Endothelial cell of umbilical vein (primary cell): ENCODE measurements around the gene CFAP61. TPM values are rescaled to one million over a fixed set of nuclear protein-coding genes. Genes with fewer than 3 reads are reported as not detected.

Experiments used
- BruUV-seq: library from RNA; stranded (reverse); fragments of 400-500 nt; replicated peaks from 2 replicates; lab custom pipeline; 2021; lab: Mats Ljungman, UMichigan
- CTCF ChIA-PET: fragments of 300-600, 350-600 bp; sonication (Branson Sonifier 250); formaldehyde crosslinking; loops from one replicate; lab custom pipeline; 2021; ENCODE audit warnings: antibody characterized with exemption, inconsistent platforms; lab: Charles Lee
- POLR2A ChIA-PET: fragments of 300-600, 350-600 bp; sonication (Branson Sonifier 250); formaldehyde crosslinking; loops from one replicate; lab custom pipeline; 2021; ENCODE audit warnings: antibody characterized with exemption, inconsistent platforms; lab: Charles Lee
- DNase-seq: peaks from one replicate; pipeline ENCODE4 v3.0.0-alpha.2; 2011; ENCODE audit warnings: low read depth, low spot score
- FAIRE-seq: peaks from 2 replicates; lab custom pipeline; 2011; peaks lifted over from hg19 to GRCh38; lab: Jason Lieb, UNC
- H2AFZ ChIP-seq: 2 replicates; pipeline ENCODE4 v1.6.0; 2012; ENCODE audit warnings: low read depth, low read length, control low read depth, inconsistent platforms
- H3K27ac ChIP-seq: 2 replicates; pipeline ENCODE4 v1.5.1; 2011; ENCODE audit warnings: low read depth, mild to moderate bottlenecking, control low read depth, low read length, moderate library complexity; ENCODE audit not compliant: insufficient read depth
- H3K27me3 ChIP-seq, 2 experiments: 2 replicates each; pipeline versions ENCODE4 v1.6.0 to v1.6.1; 2011; ENCODE audit warnings: low read length in 2 of 2, mixed read lengths in 1 of 2; ENCODE audit not compliant: control insufficient read depth in 2 of 2, insufficient read depth in 2 of 2
- H3K36me3 ChIP-seq, 2 experiments: 2 replicates in 1 of 2; 3 replicates in 1 of 2; pipeline ENCODE4 v1.5.1; 2011; ENCODE audit warnings: low read length in 2 of 2, mild to moderate bottlenecking in 1 of 2, moderate library complexity in 1 of 2; ENCODE audit not compliant: control insufficient read depth in 2 of 2, insufficient read depth in 2 of 2; ENCODE audit errors: extremely low read depth in 1 of 2
- H3K4me1 ChIP-seq: 3 replicates; pipeline ENCODE4 v1.5.1; 2011; ENCODE audit warnings: mild to moderate bottlenecking, low read length; ENCODE audit not compliant: control insufficient read depth, insufficient read depth; ENCODE audit errors: extremely low read depth
- H3K4me2 ChIP-seq: 2 replicates; pipeline ENCODE4 v1.6.1; 2011; ENCODE audit warnings: low read length, control low read depth, mixed read lengths; ENCODE audit not compliant: insufficient read depth
- H3K4me3 ChIP-seq, 3 experiments: fragments of 200-600 bp in 1 of 3; sonication (generic), shearing (Covaris generic) in 1 of 3; replicated peaks in 1 of 3; 2 replicates each; pipeline ENCODE4 v1.5.1; 2011 to 2016; ENCODE audit warnings: control low read depth in 3 of 3, low read length in 3 of 3, mild to moderate bottlenecking in 2 of 3, inconsistent platforms in 1 of 3, low read depth in 1 of 3, moderate library complexity in 1 of 3; ENCODE audit not compliant: insufficient read depth in 1 of 3
- H3K79me2 ChIP-seq: 2 replicates; pipeline ENCODE4 v1.6.0; 2012; ENCODE audit warnings: low read length, inconsistent platforms; ENCODE audit not compliant: control insufficient read depth, insufficient read depth
- H3K9ac ChIP-seq: replicated peaks from 2 replicates; pipeline ENCODE3; 2011; ENCODE audit warnings: low read length, control low read depth; ENCODE audit not compliant: insufficient read depth; ENCODE audit errors: extremely low read depth
- H3K9me1 ChIP-seq: replicated peaks from 3 replicates; pipeline ENCODE4 v1.6.0; 2011; ENCODE audit warnings: mild to moderate bottlenecking, low read length; ENCODE audit not compliant: control insufficient read depth, insufficient read depth; ENCODE audit errors: extremely low read depth
- H3K9me3 ChIP-seq: replicated peaks from 2 replicates; pipeline ENCODE4 v1.5.1; 2012; ENCODE audit warnings: low read length, inconsistent platforms; ENCODE audit not compliant: control insufficient read depth, insufficient read depth
- H4K20me1 ChIP-seq: replicated peaks from 2 replicates; pipeline ENCODE3; 2011; ENCODE audit warnings: mild to moderate bottlenecking, low read length; ENCODE audit not compliant: control insufficient read depth, insufficient read depth; ENCODE audit errors: extremely low read depth
- EZH2 ChIP-seq: IDR thresholded peaks from 2 replicates; pipeline ENCODE4 v1.6.1; 2012; ENCODE audit warnings: borderline replicate concordance, low read depth, mild to moderate bottlenecking, moderate library complexity, low read length, inconsistent platforms; ENCODE audit not compliant: severe bottlenecking
- FOS ChIP-seq: IDR thresholded peaks from 2 replicates; pipeline ENCODE4 v1.6.1; 2011; ENCODE audit warnings: mild to moderate bottlenecking, low read length, moderate library complexity, borderline replicate concordance; ENCODE audit not compliant: insufficient read depth
- GATA2 ChIP-seq: IDR thresholded peaks from 2 replicates; pipeline ENCODE4 v1.7.0; 2011; ENCODE audit warnings: low read depth, mild to moderate bottlenecking, moderate library complexity, mixed read lengths, low read length; ENCODE audit not compliant: insufficient read length, insufficient read depth
- JUN ChIP-seq: IDR thresholded peaks from 2 replicates; pipeline ENCODE4 v1.6.1; 2011; ENCODE audit warnings: borderline replicate concordance, low read depth; ENCODE audit not compliant: insufficient read length, insufficient read depth
- MYC ChIP-seq: IDR thresholded peaks from one replicate; pipeline ENCODE4 v1.6.1; 2011; ENCODE audit warnings: mild to moderate bottlenecking, low read depth, low read length
- POLR2A ChIP-seq: IDR thresholded peaks from 2 replicates; pipeline ENCODE4 v1.6.1; 2012; ENCODE audit warnings: low read depth, mild to moderate bottlenecking, control low read depth, low read length
- POLR2AphosphoS5 ChIP-seq: IDR thresholded peaks from 2 replicates; pipeline ENCODE4 v1.6.1; 2012; ENCODE audit warnings: low read depth, mild to moderate bottlenecking, control low read depth, low read length, moderate library complexity; ENCODE audit not compliant: insufficient read depth
- dilution Hi-C: fragments of 300-500 bp; cut with MboI; formaldehyde crosslinking; loops from one replicate; pipeline ENCODE4 v1.15.0; 2019; ENCODE audit warnings: low sequenced_read_pairs; ENCODE audit not compliant: extremely low pct_ligation_motif_present
- intact Hi-C: fragments of 100-400 bp; cut with micrococcal nuclease; formaldehyde crosslinking; loops from one replicate; pipeline ENCODE4 v1.10.0; 2022
- polyA plus RNA-seq, 4 experiments: library from polyadenylated mRNA; depleted of rRNA in 3 of 4; stranded (reverse) in 3 of 4; unstranded in 1 of 4; fragments of >200 nt; gene quantifications; 2 replicates each; pipeline versions ENCODE4 v1.2.1 to v1.2.3, GENCODE V29; 2011 to 2012; ENCODE audit warnings: missing spikeins in 1 of 4
- total RNA-seq: library from RNA; stranded (reverse); gene quantifications from 2 replicates; pipeline ENCODE4 v1.2.3, GENCODE V29; 2021
- TF ChIP-seq, protein P1 (sequence below): IDR thresholded peaks from 2 replicates; pipeline ENCODE4 v1.6.1; 2011; ENCODE audit not compliant: insufficient read depth, insufficient read length
- TF ChIP-seq, protein P2 (sequence below), 2 donors: IDR thresholded peaks; 1 replicate in 1 of 2; 2 replicates in 1 of 2; pipeline ENCODE4 v1.5.1; 2011; ENCODE audit warnings: low read length in 2 of 2, mild to moderate bottlenecking in 2 of 2, moderate library complexity in 2 of 2, control low read depth in 1 of 2, inconsistent platforms in 1 of 2, low read depth in 1 of 2; ENCODE audit not compliant: insufficient read depth in 1 of 2; ENCODE audit errors: extremely low read depth in 1 of 2

Gene CFAP61
- total and polyA plus RNA-seq, 2 donors (not counting 3 experiments of a cell fraction or from before 2014, with no cell fraction given), result not detected

DNA sequence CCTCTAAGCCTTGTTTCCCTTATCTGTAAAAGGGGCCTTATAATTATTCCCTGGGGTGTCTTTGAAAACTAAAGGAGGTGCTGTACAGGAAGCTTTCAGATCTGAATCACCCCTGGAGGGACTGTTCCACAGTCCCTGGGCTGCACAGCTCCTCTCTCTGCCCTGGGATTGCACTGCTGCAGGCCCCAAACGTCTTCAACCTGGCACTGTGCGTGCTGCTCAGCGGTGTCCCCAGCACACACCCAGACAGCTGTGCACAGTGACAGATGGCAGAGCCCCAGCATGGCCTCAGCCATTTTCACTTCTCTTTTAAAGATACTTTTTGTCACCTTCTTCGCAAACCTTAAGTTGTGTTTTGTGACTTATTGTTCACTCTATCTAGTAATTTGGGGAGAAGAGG is 264.9 kb downstream of the CFAP61 start:
- Histone ChIP-seq H3K4me3 (no peak overlapping the region), H3K79me2 (no peaks in the 10 kb centered on the region), H3K4me1 (no peaks in the 10 kb centered on the region), H3K9ac (no peak overlapping the region), H3K27ac (no peak overlapping the region), H2AFZ (no peak overlapping the region), H3K9me1 (no peaks in the 10 kb centered on the region), H4K20me1 (no peaks in the 10 kb centered on the region), H3K36me3 (no peaks in the 10 kb centered on the region), H3K9me3 (no peaks in the 10 kb centered on the region), H3K27me3 (no peaks in the 10 kb centered on the region), H3K4me2 (no peak overlapping the region)
- ChIA-PET CTCF (no interaction called here), POLR2A (no interaction called here)
- intact Hi-C loops (no loop called here), dilution Hi-C loops (no loop called here)
- TF ChIP-seq EZH2 (no peak), POLR2AphosphoS5 (no peak), POLR2A (no peak), GATA2 (no peak), MYC (no peak), FOS (no peak), JUN (no peak)
- TF ChIP-seq, protein P1, sequence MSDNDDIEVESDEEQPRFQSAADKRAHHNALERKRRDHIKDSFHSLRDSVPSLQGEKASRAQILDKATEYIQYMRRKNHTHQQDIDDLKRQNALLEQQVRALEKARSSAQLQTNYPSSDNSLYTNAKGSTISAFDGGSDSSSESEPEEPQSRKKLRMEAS, result no peak
- TF ChIP-seq, protein P2, sequence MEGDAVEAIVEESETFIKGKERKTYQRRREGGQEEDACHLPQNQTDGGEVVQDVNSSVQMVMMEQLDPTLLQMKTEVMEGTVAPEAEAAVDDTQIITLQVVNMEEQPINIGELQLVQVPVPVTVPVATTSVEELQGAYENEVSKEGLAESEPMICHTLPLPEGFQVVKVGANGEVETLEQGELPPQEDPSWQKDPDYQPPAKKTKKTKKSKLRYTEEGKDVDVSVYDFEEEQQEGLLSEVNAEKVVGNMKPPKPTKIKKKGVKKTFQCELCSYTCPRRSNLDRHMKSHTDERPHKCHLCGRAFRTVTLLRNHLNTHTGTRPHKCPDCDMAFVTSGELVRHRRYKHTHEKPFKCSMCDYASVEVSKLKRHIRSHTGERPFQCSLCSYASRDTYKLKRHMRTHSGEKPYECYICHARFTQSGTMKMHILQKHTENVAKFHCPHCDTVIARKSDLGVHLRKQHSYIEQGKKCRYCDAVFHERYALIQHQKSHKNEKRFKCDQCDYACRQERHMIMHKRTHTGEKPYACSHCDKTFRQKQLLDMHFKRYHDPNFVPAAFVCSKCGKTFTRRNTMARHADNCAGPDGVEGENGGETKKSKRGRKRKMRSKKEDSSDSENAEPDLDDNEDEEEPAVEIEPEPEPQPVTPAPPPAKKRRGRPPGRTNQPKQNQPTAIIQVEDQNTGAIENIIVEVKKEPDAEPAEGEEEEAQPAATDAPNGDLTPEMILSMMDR (IDR thresholded peaks at IDR 0.05; ENCODE audit: extremely low read depth in 1 of 2, insufficient read depth in 1 of 2, low read depth in 1 of 2, low read length in 2 of 2), result no peak
- FAIRE-seq (no peak), DNase-seq (no peak)
- no TSS peak for BruUV-seq
